ENCODE measurements around the gene ACSL1.
"Not testable (repeated sequence)": the region's sequence is repeated elsewhere in the genome, so short reads cannot be mapped to it uniquely, and the experiment has no call there.

ACSL1 gene

DNA sequence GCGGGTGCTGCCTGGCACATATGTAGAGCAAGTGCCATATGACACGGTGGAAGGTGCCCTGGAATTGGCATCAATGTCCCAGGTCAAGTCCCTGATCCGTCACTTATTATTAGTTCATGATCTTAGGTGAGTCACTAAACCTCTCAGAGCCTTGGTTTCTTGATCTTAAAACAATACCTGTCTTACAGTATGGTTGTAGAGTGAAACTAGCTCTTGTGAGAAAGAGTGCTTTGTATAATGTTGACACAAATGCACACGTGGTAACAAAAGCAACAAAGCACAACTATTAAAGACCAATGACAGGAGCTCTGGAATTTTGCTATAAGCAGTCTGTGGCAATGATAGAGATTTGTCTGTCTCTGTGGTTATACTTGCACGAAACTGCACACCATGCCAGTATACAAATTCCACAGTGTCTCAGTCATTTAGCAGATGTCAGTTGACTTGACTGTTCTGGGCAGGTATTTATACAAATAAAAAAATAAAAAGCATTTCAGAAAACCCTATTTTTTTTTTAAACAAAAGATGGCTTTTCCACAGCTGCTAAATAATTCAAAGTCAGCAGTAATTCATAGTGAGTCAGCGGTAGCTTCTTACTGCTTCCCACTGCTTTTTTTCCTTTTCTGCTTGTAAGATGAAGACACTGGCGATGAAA, 19.7 kb upstream of the ACSL1 start:
- in situ Hi-C loops (cut with HindIII; ENCODE audit: low pct_ligation_motif_present, low pct_unique_long_range_greater_than_20kb, low sequenced_read_pairs), result no loop called here
- DNase-seq, result no peak

DNA sequence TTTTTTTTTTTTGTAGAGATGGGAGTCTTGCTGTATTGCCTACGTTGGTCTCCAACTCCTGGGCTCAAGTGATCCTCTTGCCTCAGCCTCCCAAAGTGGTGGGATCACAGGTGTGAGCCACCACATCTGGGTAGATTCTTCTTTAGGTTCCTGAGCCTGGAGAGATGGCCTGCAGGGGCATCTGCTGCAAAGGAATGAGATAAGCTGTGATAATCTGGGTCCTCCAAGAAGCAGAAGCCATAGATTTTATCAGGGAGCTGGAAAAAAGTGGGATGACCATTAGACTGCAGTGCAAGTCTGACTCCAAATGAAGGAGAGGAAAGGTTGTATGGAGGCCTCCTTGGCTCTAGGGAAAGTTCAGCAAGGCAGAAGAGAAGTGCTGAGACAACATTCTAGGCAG, 19.0 kb upstream of the ACSL1 start:
- in situ Hi-C loops (cut with HindIII; ENCODE audit: low pct_ligation_motif_present, low pct_unique_long_range_greater_than_20kb, low sequenced_read_pairs), result no loop called here
- no peak for DNase-seq

DNA sequence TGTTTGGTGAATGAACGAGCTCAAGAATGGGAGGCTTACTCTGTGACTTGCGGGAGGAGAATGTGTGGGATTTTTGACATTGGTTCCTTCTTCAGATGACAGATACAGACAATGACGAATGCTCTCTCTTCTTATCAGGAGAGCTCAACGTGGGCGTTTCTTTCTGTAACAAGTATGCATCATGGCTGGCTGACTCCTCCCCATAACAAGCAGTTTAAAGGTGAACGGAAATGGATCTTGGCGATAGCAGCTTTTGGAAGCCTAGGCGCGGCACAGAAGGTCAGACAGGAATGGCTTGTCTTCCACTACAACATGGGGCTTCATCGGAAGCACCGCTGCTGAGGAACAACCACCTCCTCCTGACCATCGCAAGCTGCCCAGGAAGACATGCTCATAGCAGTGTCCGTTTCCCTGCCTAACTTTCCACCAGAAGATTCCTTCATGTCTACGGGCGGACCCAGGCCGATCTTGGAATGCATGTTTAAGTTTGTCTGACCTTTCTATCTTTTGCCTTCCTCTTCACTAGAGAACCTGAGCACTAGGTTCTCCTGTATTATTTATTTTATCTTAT, 18.3 kb upstream of the ACSL1 start:
- no peak for DNase-seq
- in situ Hi-C loops (cut with HindIII; ENCODE audit: low pct_ligation_motif_present, low pct_unique_long_range_greater_than_20kb, low sequenced_read_pairs), result no loop called here

DNA sequence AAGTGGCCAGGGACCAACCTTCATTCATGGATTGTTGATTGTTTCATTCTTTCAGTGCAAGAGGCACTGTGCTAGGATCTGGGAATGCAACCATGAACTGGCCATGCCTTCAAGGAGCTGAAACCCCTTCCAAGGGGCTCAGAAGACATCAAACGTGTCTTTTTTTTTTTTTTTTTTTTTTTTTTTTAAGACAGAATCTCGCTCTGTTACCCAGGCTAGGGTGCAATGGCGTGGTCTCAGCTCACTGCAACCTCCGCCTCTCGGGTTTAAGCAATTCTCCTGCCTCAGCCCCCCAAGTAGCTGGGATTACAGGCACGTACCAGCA, 13.3 kb upstream of the ACSL1 start:
- in situ Hi-C loops (cut with HindIII; ENCODE audit: low pct_ligation_motif_present, low pct_unique_long_range_greater_than_20kb, low sequenced_read_pairs); DNase-seq: not testable (repeated sequence)

DNA sequence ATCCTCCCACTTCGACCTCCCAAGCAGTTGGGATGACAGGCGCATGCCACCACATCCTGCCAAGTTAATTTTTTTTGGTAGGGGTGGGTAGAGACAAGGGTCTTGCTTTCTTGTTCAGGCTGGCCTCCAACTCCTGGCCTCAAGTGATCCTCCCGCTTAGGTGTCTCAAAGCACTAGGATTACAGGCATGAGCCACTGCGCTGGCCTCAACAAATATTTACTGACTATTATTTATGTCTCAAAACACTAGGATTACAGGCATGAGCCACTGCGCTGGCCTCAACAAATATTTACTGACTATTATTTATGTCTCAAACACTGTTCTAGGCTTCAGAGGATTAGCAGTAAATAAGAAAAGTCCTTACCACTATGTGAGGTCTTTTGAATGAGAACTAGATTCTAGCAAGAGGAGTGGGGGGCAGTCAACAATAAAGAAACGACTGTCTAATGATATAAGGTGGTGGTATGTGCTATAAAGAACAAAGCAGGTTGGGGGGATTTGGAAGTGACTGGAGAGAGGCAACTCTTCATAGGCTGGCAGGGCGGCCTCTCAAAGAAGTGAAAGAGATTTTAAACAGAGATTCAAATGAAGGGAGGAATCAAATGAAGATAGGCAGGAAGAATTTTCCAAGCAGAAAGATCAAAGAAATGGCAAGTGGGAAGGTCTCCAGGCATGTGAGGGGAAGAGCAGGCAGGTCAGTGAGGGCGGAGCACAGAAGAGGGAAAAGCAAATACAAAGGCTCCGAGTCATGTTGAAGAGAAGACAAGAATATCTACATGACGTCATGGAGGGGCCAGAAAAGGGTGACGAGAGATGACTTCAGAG, 12.7 kb upstream of the ACSL1 start:
- in situ Hi-C loops (cut with HindIII; ENCODE audit: low pct_ligation_motif_present, low pct_unique_long_range_greater_than_20kb, low sequenced_read_pairs), result no loop called here
- DNase-seq, result no peak

DNA sequence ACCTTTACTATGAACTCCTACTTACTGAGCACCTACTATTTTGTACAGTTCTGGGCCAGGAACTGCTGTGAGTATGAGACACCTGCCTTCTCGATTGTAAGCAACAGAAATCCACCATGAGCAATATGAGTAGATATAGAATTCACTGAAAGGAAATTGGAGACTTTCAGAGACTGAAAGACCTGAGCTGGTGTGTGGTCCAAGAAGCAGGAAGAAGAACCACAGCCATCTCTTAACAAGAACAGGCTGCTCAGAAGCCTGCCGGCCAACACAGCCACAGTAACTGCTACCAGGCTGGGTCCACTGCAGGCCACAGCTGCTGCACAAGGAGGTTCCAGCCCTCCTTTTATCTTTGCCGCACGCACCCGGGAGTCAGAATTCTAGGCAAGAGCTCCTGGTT, 10.8 kb upstream of the ACSL1 start:
- in situ Hi-C loops (cut with HindIII; ENCODE audit: low pct_ligation_motif_present, low pct_unique_long_range_greater_than_20kb, low sequenced_read_pairs), result no loop called here
- DNase-seq, result no peak

DNA sequence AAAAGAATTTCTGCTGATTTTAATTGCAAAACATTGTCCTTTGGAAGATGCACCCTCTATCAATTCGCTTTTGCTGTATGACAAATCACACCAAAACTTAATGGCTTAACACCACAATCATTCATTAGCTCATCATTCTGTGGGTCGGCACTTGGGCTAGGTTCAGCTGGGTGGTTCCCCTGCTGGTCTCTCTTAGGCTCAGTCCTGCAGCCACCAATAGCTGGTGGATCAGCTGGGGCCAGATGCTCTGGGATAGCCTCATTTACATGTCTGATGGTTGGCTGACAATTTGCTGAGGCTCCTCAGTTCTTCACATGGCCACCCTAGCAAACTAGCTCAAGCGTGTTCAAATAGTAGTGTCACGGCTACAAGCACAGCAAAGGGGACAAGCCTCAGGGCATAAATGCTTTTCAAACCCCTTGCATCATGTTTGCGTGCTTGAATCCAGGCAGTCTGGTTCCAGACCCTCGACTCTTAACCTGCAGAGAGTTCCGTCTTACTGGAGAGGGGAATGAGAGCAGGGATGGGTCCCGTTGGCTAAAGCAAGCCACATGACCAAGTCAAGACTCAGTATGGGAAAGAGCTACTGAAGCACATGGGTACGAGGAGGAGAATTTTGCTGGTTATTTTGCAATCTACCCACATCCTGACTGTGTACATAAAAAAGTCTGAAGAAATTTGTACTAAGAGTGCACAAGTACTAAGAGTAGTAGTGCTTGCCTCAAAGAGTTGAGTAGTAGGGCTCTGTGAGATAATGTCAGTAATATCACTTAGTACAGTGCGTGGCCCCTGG, 7.5 kb upstream of the ACSL1 start:
- in situ Hi-C loops (cut with HindIII; ENCODE audit: low pct_ligation_motif_present, low pct_unique_long_range_greater_than_20kb, low sequenced_read_pairs), result no loop called here
- DNase-seq, result no peak

DNA sequence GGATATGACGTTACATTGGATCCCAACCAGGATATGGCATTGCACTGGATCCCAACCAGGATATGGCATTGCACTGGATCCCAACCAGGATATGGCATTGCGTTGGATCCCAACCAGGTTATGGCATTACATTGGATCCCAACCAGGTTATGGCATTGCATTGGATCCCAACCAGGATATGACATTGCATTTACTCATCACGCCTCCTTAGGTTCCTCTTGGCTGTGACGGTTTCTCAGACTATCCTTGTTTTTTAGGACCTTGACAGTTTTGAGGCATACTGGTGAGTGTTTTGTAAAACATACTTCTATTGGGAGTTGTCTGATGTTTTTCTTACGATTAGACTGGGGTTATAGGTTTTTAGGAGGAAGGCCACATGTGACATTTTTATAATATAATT, 5.4 kb upstream of the ACSL1 start:
- in situ Hi-C loops (cut with HindIII; ENCODE audit: low pct_ligation_motif_present, low pct_unique_long_range_greater_than_20kb, low sequenced_read_pairs), result no loop called here
- no peak for DNase-seq

DNA sequence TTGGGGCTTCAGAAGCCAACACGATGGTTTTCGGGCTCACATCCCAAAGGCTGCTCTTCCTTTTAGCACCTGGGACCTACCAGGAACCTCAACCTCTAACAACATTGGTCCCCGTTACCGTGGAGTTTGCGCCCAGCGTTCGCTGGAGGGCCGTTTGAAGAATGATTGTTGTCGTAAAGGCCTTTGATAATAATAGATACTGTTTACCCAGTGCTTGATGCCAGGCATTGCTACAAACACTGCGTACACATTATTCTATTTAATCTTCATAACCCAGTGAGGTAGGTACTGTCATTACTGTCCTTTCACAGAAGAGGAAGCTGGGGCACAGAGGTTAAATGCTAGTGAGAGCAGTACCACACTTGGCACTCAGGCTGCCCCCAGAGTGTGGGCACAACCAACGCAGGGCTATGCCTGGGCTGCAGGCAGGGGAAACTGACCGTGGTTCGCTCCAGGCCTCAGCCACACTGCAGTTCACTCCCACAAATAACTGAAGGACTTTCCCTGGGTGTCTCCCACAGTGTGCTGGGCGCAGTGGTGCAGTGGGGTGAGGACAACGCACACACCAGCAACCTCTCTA, 1.0 kb upstream of the ACSL1 start:
- no peak for DNase-seq

DNA sequence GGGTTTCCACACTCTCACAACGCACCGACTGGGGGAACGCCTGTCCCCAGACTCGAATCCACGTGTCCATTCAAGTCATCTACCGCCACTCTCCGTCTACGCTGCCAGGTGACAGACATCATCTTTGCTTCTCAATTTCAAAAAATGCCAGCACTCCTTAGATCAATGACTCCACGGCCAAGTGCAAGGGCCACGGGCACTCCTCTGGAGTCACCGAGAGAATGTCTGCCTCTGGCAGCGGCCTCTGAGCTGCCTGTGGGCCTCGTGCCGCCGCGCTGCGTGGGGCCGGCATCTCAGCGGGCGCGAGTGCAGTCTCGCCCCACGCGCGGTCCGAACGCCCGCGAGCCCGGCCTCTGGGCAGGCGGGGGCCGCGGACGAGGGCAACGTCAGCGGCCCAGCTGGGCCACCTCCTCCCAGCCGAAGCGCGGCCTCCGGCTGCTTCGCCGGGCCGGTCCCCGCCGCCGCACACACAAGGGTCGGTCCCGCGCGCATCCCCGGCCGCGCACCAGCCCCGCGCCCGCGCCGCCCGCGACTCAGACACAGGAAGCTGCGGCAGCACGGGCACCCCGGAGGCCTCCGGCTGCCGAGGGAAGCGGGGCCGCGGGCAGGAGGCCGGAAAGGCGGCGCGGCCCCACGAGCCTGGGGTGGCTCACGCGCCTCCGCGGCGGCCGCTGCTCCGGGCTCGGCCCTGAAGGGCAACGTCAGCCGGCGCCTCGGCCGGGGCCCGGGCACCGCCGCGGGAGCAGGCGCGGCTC, 450 bp downstream of the ACSL1 start:
- DNase-seq, result no peak
- in situ Hi-C loops (cut with HindIII; ENCODE audit: low pct_ligation_motif_present, low pct_unique_long_range_greater_than_20kb, low sequenced_read_pairs), result no loop called here

More for the DNA sequence above, 1.0 kb upstream of the ACSL1 start:
- in situ Hi-C loops (cut with HindIII; ENCODE audit: low pct_ligation_motif_present, low pct_unique_long_range_greater_than_20kb, low sequenced_read_pairs), result no loop called here

DNA sequence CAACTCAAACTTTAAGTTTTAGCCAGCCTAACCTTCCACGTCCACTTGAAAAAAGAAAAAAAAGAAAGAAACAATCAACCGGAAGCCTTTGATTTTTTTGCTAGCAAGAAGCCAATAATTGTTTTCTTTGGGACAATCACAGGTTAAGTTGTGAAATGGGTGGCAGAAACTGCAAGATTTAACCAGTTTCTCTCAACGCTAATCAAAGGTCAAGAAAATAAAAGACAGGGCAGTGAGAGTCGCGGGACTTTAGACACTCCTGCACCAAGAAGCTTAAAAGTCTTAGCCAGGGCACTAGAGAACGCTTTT, 1.0 kb downstream of the ACSL1 start:
- in situ Hi-C loops (cut with HindIII; ENCODE audit: low pct_ligation_motif_present, low pct_unique_long_range_greater_than_20kb, low sequenced_read_pairs), result no loop called here
- DNase-seq, result no peak

DNA sequence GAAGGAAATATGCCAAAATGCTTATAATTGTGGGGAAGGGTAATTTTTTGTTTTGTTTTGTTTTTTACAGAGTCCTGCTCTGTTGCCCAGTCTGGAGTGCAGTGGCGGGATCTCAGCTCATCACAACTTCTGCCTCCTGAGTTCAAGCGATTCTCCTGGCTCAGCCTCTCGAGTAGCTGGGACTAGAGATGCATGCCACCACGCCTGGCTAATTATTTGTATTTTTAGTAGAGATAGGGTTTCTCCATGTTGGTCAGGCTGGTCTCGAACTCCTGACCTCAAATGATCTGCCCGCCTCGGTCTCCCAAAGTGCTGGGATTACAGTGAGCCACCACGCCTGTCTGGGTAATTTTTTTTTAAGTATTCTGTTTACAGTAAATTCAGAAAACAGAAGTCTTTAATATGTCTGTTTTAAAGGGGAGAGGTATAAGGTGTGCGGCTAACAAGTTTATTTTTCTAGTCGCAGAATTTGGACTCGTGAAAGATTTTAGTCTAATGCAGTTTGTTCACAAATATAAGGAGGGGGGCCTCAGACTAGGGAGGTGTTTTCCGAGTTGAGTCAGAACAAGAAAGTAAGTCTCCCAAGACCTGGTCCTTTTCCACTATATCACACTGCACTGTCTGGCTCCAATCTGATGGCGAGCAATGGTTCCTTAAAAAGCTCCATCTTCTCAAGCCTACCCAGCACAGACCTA, 1.5 kb downstream of the ACSL1 start:
- no peak for DNase-seq

DNA sequence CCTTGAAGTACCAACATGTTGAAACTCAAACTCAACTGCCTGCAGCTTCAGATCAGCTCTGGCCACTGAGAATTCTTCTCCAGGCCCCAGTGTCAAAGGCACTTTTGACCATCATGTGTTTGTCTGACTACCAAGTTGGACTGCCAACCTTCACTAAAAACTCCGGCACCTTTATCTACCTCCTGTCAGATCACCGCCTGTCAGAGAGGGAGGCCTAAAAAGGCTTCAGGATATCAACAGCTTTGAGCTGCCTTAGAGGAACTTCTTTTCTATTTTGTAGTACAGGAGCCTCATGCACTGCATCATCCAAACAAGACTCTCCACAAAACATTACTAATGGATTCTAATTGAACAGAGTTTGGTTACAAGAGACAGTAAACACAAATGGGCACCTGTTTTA, 2.8 kb downstream of the ACSL1 start:
- in situ Hi-C loops (cut with HindIII; ENCODE audit: low pct_ligation_motif_present, low pct_unique_long_range_greater_than_20kb, low sequenced_read_pairs), result no loop called here

More for the DNA sequence above, 1.5 kb downstream of the ACSL1 start:
- in situ Hi-C loops (cut with HindIII; ENCODE audit: low pct_ligation_motif_present, low pct_unique_long_range_greater_than_20kb, low sequenced_read_pairs), result no loop called here

DNA sequence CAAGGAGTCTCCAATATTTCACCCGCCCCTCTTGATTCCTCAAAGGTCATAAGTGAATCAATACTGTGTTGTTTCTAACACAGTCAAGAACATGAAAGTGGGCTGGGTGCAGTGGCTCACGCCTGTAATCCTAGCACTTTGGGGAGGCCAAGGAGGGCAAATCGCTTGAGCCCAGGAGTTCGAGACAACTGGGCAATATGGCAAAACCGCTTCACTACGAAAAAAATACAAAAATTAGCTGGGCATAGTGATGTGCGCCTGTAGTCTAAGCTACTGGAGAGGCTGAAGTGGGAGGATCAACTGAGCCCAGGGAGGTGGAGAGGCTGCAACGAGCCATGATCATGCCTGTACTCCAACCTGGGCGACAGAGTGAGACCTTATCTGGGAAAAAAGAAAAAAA, 3.4 kb downstream of the ACSL1 start:
- DNase-seq, result no peak
- in situ Hi-C loops (cut with HindIII; ENCODE audit: low pct_ligation_motif_present, low pct_unique_long_range_greater_than_20kb, low sequenced_read_pairs), result no loop called here

More for the DNA sequence above, 2.8 kb downstream of the ACSL1 start:
- DNase-seq, result no peak

DNA sequence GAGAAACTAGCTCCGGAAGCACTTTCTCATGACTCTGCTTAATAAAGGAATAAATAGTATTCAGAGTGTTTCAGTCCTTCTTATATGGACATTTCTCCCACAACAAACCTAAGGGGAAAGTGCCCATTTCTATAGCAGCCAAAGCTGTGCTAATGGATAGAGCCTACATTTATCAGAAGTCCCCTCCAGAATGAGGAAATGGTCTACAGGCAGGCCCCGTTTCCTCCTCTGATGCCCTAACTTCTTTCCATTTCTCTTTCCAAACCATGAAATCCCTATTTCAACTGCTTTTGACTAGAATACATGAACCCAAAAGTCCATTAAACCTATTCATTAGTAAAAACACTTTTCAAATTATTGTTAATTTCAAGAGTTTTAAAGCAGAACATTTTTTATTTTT, 4.5 kb downstream of the ACSL1 start:
- in situ Hi-C loops (cut with HindIII; ENCODE audit: low pct_ligation_motif_present, low pct_unique_long_range_greater_than_20kb, low sequenced_read_pairs), result no loop called here
- DNase-seq, result no peak

DNA sequence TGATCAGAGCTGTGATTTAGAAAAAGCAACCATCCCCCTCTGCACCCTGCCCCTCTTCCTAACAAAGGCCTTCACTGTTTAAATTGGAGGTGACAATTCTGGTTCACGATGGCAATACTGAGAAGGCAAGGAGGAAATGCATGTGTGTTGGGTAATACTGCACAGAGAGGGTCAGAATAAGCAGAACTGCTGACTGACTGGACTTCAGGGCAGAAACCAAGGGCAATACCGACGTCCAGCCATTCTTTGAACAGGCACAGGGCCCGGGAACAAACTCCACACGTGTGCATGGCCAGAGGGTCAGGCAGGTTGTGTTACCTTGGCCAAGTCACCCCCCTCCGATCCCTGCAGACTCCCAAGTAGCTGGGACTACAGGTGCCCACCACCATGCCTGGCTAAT, 6.0 kb downstream of the ACSL1 start:
- in situ Hi-C loops (cut with HindIII; ENCODE audit: low pct_ligation_motif_present, low pct_unique_long_range_greater_than_20kb, low sequenced_read_pairs), result no loop called here

DNA sequence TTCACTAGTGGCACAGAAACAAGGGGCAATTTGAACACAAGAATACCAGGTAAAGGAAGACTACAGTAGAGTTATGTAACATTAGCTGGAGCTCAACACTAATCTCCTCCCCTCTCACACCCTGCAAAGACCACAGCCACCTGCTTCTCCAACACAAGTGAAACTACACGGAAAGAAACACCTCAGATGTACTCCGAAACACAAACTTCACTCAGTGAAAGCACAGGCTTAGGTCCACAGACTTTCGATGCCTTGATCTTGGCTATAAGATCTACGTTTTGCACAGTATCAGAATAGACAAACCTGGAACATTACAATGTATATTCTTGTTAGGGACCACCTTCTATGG, 7.6 kb downstream of the ACSL1 start:
- DNase-seq, result no peak
- in situ Hi-C loops (cut with HindIII; ENCODE audit: low pct_ligation_motif_present, low pct_unique_long_range_greater_than_20kb, low sequenced_read_pairs), result no loop called here

More for the DNA sequence above, 6.0 kb downstream of the ACSL1 start:
- DNase-seq, result no peak
